Activated T-helper 1 cell treated with anti-CD3 and anti-CD28 coated beads, Interleukin-12 subunit alpha, Interleukin-12 subunit beta, Interleukin-2, Interleukin-4 antibody, amounts not matched to agents 30 ng/mL and 10 ng/mL and 1 ng/mL, durations not matched to agents 14 hours and 24 hours and 36 hours (primary cell): ENCODE results near the gene HRH3. TPM values are rescaled to one million over a fixed set of nuclear protein-coding genes. Genes with fewer than 3 reads are reported as not detected.
A peak's percentile ranks its signal among the peaks of the same experiment; 100 is the strongest.

Experiments used
- DNase-seq: peaks from one replicate; pipeline ENCODE4 v3.0.0; 2021; ENCODE audit warnings: low spot score
- H3K27ac Mint-ChIP-seq: one replicate; pipeline ENCODE4 v1.8.0; 2021; ENCODE audit warnings: mild to moderate bottlenecking, mixed read lengths
- H3K27me3 Mint-ChIP-seq: one replicate; pipeline ENCODE4 v1.8.0; 2022; ENCODE audit warnings: mild to moderate bottlenecking, moderate library complexity, mixed read lengths; ENCODE audit not compliant: insufficient read depth
- H3K36me3 Mint-ChIP-seq: one replicate; pipeline ENCODE4 v1.8.0; 2021; ENCODE audit warnings: low read depth, mixed read lengths
- H3K4me1 Mint-ChIP-seq: one replicate; pipeline ENCODE4 v1.8.0; 2021; ENCODE audit warnings: low read depth, mixed read lengths
- H3K4me3 Mint-ChIP-seq: one replicate; pipeline ENCODE4 v1.8.0; 2021; ENCODE audit warnings: mild to moderate bottlenecking, moderate library complexity, mixed read lengths
- H3K9me3 Mint-ChIP-seq: one replicate; pipeline ENCODE4 v1.8.0; 2021; ENCODE audit warnings: mixed read lengths
- intact Hi-C: fragments of 100-400 bp; cut with micrococcal nuclease; formaldehyde crosslinking; loops from one replicate; pipeline ENCODE4 v1.15.1; 2024
- total RNA-seq: library from RNA; stranded (reverse); gene quantifications from 2 replicates; pipeline ENCODE4 v1.2.3, GENCODE V29; 2022

Gene HRH3
- total RNA-seq, 1 donor from 2014 or later: not detected

GRCh38 chr20:62225026-62225425 lies 4.9 kb upstream of the HRH3 start:
- Mint-ChIP-seq H3K9me3 (no peaks in the 10 kb centered on the region), H3K4me1 (no peaks in the 10 kb centered on the region), H3K36me3 (no peaks in the 10 kb centered on the region), H3K4me3 (no peak overlapping the region), H3K27ac (no peak overlapping the region), H3K27me3 (peaks cover 11% of the 10 kb centered on the region)
- intact Hi-C loops: no loop called here
- DNase-seq: no peak

DNA sequence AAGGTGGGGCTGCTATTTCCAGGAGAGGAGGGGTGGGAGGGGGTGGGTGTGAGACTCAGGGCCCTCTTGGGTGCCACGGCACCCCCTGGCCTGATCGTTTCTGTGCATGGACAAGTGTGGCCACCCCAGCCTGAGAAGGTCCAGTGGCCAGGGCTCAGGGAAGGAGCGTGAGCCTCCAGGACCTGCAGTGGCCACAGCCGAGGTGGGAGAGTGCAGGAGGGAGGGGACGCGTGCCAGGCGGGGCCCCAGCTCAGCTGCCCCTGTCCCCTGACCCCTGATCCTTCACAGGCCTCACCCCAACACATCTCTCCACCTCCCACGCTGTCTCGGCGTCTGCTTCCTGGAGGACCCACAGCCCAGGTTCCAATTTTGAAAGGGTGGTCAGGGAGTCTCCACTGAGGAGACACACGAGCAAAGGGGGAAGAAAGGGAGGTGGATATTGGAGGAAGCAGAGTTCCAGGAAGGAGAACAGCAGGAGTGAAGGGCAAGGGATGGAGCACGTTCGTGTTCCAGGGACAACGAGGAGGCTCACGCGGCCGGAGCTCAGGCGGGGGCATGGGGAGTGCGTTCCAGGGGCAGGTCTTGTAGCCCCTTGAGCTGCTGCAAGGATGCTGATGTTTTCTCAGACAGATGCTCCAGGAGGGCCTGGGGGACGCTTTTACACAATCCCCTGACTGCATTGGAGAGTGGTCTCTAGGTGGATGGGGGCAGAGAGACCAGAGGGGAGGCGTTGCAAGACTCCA lies 4.2 kb upstream of the HRH3 start:
- Mint-ChIP-seq H3K27ac (no peak overlapping the region), H3K4me1 (no peaks in the 10 kb centered on the region), H3K4me3 (no peak overlapping the region), H3K9me3 (no peaks in the 10 kb centered on the region), H3K36me3 (no peaks in the 10 kb centered on the region), H3K27me3 (peaks cover 11% of the 10 kb centered on the region)
- intact Hi-C loops: no loop called here
- DNase-seq: no peak

DNA sequence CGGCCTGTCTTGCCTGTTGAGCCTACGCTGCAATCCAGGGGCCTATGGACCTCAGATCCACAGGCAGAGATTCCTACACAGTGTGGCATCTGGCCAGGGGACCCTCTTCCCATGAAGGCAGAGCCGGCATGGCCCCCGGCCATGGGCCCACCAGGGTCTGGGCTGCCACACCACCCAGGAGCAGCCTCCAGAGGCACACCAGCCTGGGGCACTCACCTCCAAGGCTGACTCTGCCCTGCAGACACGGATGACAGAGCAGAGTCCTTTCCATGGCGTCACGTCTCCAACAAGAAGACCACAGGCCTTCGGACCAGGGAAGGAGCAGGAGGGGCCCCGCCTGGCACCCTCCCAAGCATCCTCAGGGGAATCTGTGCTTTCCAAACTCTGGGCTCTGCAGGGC lies 3.5 kb upstream of the HRH3 start:
- H3K4me1 Mint-ChIP-seq: no peaks in the 10 kb centered on the region
- no peaks in the 10 kb centered on the region for H3K36me3 Mint-ChIP-seq
- no peak overlapping the region for H3K4me3 Mint-ChIP-seq
- peaks cover 17% of the 10 kb centered on the region for H3K27me3 Mint-ChIP-seq
- DNase-seq: no peak
- H3K27ac Mint-ChIP-seq: no peak overlapping the region
- H3K9me3 Mint-ChIP-seq: no peaks in the 10 kb centered on the region
- intact Hi-C loops: no loop called here

DNA sequence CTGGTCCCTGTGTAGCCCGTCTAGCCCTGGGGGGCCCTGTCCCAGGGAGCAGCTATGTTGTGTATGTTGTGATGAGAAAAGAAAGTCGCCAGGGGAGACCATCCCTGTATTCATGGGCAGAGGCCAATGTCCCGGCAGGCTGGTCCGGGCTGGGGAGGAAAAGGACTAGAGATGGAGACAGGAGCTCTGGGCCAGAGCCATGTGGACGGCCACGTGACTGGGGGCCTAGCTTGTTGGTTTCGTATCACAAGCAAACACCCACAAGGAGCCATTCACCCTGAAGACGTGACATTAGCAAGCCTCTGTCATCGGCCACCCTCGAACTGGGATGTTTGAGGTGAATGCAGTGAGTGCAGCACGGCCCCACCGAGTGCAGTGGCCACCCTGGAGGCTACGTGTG lies 2.9 kb upstream of the HRH3 start:
- intact Hi-C loops: no loop called here
- H3K4me3 Mint-ChIP-seq: no peak overlapping the region
- peaks cover 17% of the 10 kb centered on the region for H3K27me3 Mint-ChIP-seq
- no peak for DNase-seq
- no peaks in the 10 kb centered on the region for H3K9me3 Mint-ChIP-seq
- H3K4me1 Mint-ChIP-seq: no peaks in the 10 kb centered on the region
- no peak overlapping the region for H3K27ac Mint-ChIP-seq
- no peaks in the 10 kb centered on the region for H3K36me3 Mint-ChIP-seq

GRCh38 chr20:62222266-62222850 lies 2.3 kb upstream of the HRH3 start:
- Mint-ChIP-seq H3K9me3 (no peaks in the 10 kb centered on the region), H3K27ac (no peak overlapping the region), H3K36me3 (no peaks in the 10 kb centered on the region), H3K4me1 (no peaks in the 10 kb centered on the region), H3K27me3 (peaks cover 17% of the 10 kb centered on the region), H3K4me3 (no peak overlapping the region)
- no peak for DNase-seq
- intact Hi-C loops: no loop called here

GRCh38 chr20:62220666-62221568 lies 839 bp upstream of the HRH3 start:
- no peaks in the 10 kb centered on the region for H3K4me1 Mint-ChIP-seq

DNA sequence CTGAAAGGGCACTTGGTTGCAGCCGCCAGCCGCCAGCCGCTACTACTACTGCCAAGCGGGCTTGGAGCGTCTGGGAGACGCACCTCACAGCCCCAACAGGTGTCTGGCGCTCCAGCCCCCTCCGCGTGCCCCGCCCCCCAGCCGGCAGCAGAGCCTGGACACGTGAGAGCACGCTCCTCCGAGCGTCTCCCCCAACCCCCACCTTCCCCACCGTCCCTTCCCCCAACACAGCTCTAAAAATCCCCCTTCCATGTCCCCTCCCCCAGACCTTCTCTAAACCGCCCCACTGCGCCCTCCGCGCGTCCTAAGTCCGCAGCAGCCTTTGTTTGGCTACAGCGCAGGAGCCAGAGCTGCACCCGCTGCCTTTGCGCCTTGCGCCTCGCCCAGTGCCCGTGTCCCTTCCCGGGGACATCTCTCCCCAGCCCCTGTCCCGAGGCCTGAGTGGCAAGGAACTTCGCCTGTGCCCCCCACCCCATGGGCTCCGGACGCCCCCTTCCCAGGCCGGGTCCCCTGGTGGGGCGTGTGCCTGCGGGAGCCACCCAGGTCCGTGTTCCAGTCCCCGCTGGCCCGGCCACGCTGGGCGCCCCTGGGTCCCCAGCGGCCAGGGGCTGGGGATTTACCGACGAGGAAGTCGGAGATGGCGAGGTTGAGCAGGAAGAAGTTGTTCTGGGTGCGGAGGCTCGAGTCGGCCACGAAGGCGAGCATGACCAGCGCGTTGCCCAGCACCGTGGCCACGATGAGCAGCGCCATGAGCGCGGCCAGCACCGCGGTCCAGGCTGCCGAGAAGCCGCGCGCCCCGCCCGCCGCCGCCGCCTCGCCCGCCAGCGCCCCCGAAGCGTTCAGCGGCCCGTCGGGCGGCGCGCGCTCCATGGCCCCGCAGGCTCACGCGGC lies 732 bp downstream of the HRH3 start:
- H3K27ac Mint-ChIP-seq: no peak overlapping the region
- peak overlapping the region; percentile 15 for H3K4me3 Mint-ChIP-seq
- H3K27me3 Mint-ChIP-seq: peaks cover 20% of the 10 kb centered on the region
- DNase-seq: no peak
- no peaks in the 10 kb centered on the region for H3K4me1 Mint-ChIP-seq
- no peaks in the 10 kb centered on the region for H3K36me3 Mint-ChIP-seq
- intact Hi-C loops: no loop called here
- no peaks in the 10 kb centered on the region for H3K9me3 Mint-ChIP-seq

More at GRCh38 chr20:62220666-62221568, 839 bp upstream of the HRH3 start:
- intact Hi-C loops: loop anchor here (1.0 kb wide), 1 partner anchor 17 kb away; the partner anchor contains the start of gene OSBPL2
- Mint-ChIP-seq H3K9me3 (no peaks in the 10 kb centered on the region), H3K27me3 (peaks cover 19% of the 10 kb centered on the region), H3K27ac (no peak overlapping the region), H3K36me3 (no peaks in the 10 kb centered on the region), H3K4me3 (peak overlapping the region; percentile 11)
- no peak for DNase-seq

- Mint-ChIP-seq H3K27ac (no peak overlapping the region), H3K36me3 (no peaks in the 10 kb centered on the region), H3K4me1 (no peaks in the 10 kb centered on the region), H3K9me3 (no peaks in the 10 kb centered on the region), H3K4me3 (no peak overlapping the region), H3K27me3 (peaks cover 23% of the 10 kb centered on the region)
- no peak for DNase-seq
- intact Hi-C loops: no loop called here
Measured at GRCh38 chr20:62217913-62218773, 1.9 kb downstream of the HRH3 start.

DNA sequence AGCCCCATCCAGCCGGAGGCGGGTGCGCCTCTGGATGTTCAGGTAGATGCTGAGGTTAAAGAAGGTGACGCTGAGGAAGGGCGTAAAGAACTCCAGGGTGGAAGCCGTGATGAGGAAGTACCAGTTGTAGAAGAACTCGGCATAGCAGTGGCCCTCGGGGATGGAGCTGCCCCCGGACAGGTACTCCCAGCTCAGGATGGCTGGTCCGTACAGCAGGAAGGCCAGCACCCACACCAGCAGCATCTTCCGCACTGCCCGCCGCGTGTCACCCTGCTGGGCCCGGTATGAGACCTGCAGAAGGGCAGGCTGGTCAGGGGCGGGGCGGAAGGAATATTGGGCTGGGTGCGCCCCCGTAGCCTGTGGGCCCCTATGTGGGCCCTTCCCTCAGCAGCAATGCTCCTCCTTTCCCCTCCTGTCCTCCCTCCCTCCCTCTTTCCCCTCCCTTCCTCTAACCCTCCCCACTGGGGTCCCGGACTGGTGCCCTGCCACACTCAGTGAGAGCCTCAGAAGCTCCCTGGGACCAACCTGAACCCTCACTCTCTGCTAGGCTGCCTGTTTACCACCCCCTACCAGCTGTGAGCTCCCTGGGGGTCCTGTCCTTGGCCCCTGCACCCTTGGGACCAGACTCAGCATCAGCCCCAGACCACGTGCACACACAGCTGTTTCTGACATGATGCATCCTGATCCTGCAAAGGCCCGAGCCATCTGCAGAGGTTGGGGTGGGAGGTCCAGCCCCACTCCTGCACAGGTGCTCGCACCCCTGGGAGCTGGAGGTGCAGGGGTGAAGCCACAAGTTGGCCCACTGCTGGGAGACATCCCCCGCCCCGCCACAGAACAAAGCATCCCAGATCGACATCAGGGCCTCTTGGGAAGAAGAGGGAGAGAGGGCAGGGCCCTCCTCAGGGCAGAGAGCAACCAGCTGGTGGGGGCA lies 3.2 kb downstream of the HRH3 start:
- intact Hi-C loops: no loop called here
- DNase-seq: no peak
- peaks cover 23% of the 10 kb centered on the region for H3K27me3 Mint-ChIP-seq
- H3K4me1 Mint-ChIP-seq: no peaks in the 10 kb centered on the region
- H3K9me3 Mint-ChIP-seq: no peaks in the 10 kb centered on the region
- H3K36me3 Mint-ChIP-seq: no peaks in the 10 kb centered on the region
- no peak overlapping the region for H3K27ac Mint-ChIP-seq
- H3K4me3 Mint-ChIP-seq: no peak overlapping the region

DNA sequence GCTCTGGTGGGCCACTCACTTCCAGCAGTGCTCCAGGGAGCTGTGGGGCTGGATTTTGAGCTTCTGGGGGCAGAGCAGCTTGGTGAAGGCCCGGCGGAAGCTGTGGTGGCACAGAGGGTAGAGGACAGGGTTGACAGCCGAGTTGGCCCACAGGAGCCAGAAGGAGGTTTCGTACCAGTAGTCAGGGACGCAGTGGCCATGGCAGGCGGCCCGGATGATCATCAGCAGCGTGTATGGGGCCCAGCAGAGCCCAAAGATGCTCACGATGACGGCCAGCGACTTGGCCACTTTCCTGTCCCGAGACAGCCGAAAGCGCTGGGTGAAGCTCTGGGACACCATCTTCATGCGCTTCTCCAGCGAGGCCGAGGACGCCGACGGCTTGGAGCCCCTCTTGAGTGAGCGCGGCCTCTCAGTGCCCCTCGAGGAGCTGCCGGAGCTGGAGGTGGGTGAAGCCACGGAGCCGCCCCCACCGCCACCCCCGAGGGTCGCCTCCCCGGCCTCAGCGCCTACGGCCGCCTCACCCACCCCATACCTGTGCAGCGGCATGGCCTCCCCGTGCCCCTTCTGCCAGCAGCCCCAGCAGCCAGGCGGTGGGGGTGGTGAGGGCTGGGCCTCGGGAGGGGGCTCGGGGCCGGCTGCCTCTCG lies 4.0 kb downstream of the HRH3 start:
- Mint-ChIP-seq H3K27ac (no peak overlapping the region), H3K36me3 (no peaks in the 10 kb centered on the region), H3K9me3 (no peaks in the 10 kb centered on the region), H3K4me3 (no peak overlapping the region), H3K27me3 (peaks cover 17% of the 10 kb centered on the region), H3K4me1 (no peaks in the 10 kb centered on the region)
- intact Hi-C loops: no loop called here
- no peak for DNase-seq
